Right renal cortex interstitium (tissue), 3 donors: ENCODE results near the gene PRKCA. TPM values are rescaled to one million over a fixed set of nuclear protein-coding genes. Genes with fewer than 3 reads are reported as not detected.
A peak's percentile ranks its signal among the peaks of the same experiment; 100 is the strongest.
"Not testable (repeated sequence)": the region's sequence is repeated elsewhere in the genome, so short reads cannot be mapped to it uniquely, and the experiment has no call there.

ENCODE experiments used
- DNase-seq, 3 donors: peaks; one replicate each; pipeline ENCODE4 v3.0.0-alpha.2; 2013; ENCODE audit warnings: low read depth in 3 of 3, low spot score in 2 of 3
- polyA plus RNA-seq, 3 donors: library from polyadenylated mRNA; unstranded; fragments of 120-200 nt; gene quantifications; one replicate each; pipeline ENCODE4 v1.2.1, GENCODE V29; 2013; ENCODE audit not compliant: insufficient read length in 3 of 3

Gene PRKCA
- polyA plus RNA-seq, 3 donors, result 22.8 to 24.1 (median 23.8) TPM

- peak in 1 of 3 donors; percentile 40 for DNase-seq
Observed at GRCh38 chr17:66716236-66717026, 414.0 kb downstream of the PRKCA start.

- no peak for DNase-seq
Observed at GRCh38 chr17:66717641-66718058, 415.2 kb downstream of the PRKCA start.

GRCh38 chr17:66720027-66720426, 417.6 kb downstream of the PRKCA start:
- DNase-seq, result no peak

- no peak for DNase-seq
Observed at GRCh38 chr17:66720567-66720966, 418.2 kb downstream of the PRKCA start.

- DNase-seq, result no peak
Observed at GRCh38 chr17:66722341-66722740, 419.9 kb downstream of the PRKCA start.

- DNase-seq, result no peak
Observed at GRCh38 chr17:66724581-66725341, 422.3 kb downstream of the PRKCA start.

GRCh38 chr17:66725438-66725837, 423.0 kb downstream of the PRKCA start:
- not testable (repeated sequence) for DNase-seq

GRCh38 chr17:66725956-66726355, 423.5 kb downstream of the PRKCA start:
- no peak for DNase-seq

- DNase-seq, result no peak
Observed at GRCh38 chr17:66726371-66726770, 424.0 kb downstream of the PRKCA start.

GRCh38 chr17:66726846-66727245, 424.4 kb downstream of the PRKCA start:
- DNase-seq, result no peak

GRCh38 chr17:66727634-66728570, 425.5 kb downstream of the PRKCA start:
- DNase-seq, result peak in 1 of 3 donors; percentile 63

- DNase-seq, result no peak
Observed at GRCh38 chr17:66730461-66730923, 428.1 kb downstream of the PRKCA start.

GRCh38 chr17:66733759-66734158, 431.3 kb downstream of the PRKCA start:
- no peak for DNase-seq

- no peak for DNase-seq
Observed at GRCh38 chr17:66734186-66734943, 432.0 kb downstream of the PRKCA start.

- DNase-seq, result no peak
Observed at GRCh38 chr17:66737524-66737923, 435.1 kb downstream of the PRKCA start.

GRCh38 chr17:66738301-66738700, 435.9 kb downstream of the PRKCA start:
- no peak for DNase-seq

- no peak for DNase-seq
Observed at GRCh38 chr17:66739553-66739952, 437.1 kb downstream of the PRKCA start.

GRCh38 chr17:66740226-66740625, 437.8 kb downstream of the PRKCA start:
- DNase-seq, result no peak

- DNase-seq, result no peak
Observed at GRCh38 chr17:66743511-66743910, 441.1 kb downstream of the PRKCA start.

GRCh38 chr17:66746736-66747135, 444.3 kb downstream of the PRKCA start:
- no peak for DNase-seq
